ENCODE results near the gene NBEAL2. TPM values are rescaled to one million over a fixed set of nuclear protein-coding genes. Genes with fewer than 3 reads are reported as not detected.

Gene NBEAL2
- total and polyA plus RNA-seq, 10 of the 15 experiments (the other 5 are each of a cell fraction or from before 2014, with no cell fraction given) = 0.07 to 127 (median 29.4) TPM

DNA sequence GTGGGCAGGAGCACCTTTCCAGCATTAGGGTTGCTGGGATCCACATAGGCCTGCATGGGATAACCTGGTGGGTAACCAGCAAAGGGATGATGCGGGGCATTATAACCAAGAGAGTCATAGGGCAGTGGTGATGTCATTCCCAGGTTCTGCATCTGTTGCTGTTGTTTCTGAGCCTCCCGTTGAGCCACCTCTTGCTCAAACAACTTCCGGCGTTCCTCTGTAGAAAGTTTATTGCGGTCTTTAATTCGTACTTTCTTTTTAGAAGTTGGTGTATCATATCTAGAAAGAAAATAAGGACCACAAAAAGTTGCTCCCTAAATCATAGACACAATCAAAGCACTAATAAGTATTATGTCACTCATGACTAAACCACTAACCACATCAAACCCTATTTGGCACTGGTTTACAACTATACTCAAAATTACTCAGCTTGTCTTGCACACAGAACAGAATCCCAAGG, 77.8 kb downstream of the NBEAL2 start:
- DNase-seq (ENCODE audit: low read depth, low spot score) (no peak), ATAC-seq (peak; percentile 72), FAIRE-seq (no peak)
- in situ Hi-C loops (cut with MboI) = no loop called here
- Histone ChIP-seq H3K9ac (ENCODE audit: control insufficient read depth, insufficient read depth, low read length) (no peak overlapping the region), H3K79me2 (ENCODE audit: control insufficient read depth, insufficient read depth, low read length) (peaks cover 3% of the 10 kb centered on the region), H3K27ac (ENCODE audit: control insufficient read depth, insufficient read depth) (no peak overlapping the region), H2AFZ (ENCODE audit: control insufficient read depth, low read depth, low read length) (no peak overlapping the region), H3K4me2 (ENCODE audit: control insufficient read depth, insufficient read depth) (no peak overlapping the region), H3K9me3 (replicated peaks; ENCODE audit: control insufficient read depth, insufficient read depth, low read length) (no peaks in the 10 kb centered on the region), H3K4me3 (no peak overlapping the region), H3K4me1 (ENCODE audit: control insufficient read depth, insufficient read depth, low read length) (peaks cover 3% of the 10 kb centered on the region; the same call in 1 of the 2 replicates), H3K36me3 (ENCODE audit: control insufficient read depth in 2 of 2, insufficient read depth in 2 of 2, low read length in 1 of 2) (peaks cover 7 to 13% of the 10 kb centered on the region in 2 experiments), H3K27me3 (replicated peaks in 1 of 2; ENCODE audit: control insufficient read depth in 2 of 2, insufficient read depth in 2 of 2, low read length in 1 of 2) (no peaks in the 10 kb centered on the region), H4K20me1 (ENCODE audit: control insufficient read depth, insufficient read depth) (no peaks in the 10 kb centered on the region)
- intact Hi-C loops (cut with micrococcal nuclease; ENCODE audit: unreplicated experiment) = no loop called here
- WGBS (ENCODE audit: insufficient coverage, insufficient replicate concordance, low lambda C conversion rate, missing lambda C conversion rate) = 70% methylated on average over 6 of the region's 6 CpGs
- BruUV-seq (replicated peaks) = no TSS peak
- RAD21 ChIA-PET (ENCODE audit: unreplicated experiment) = no interaction called here
- CTCF ChIA-PET = no interaction called here
- POLR2A ChIA-PET = no interaction called here
- SMC1A ChIA-PET (ENCODE audit: uncharacterized antibody, unreplicated experiment) = interaction anchor here (0.7 kb wide), 1 partner anchor 32 kb away, joined by 3 read pairs; no protein-coding TSS in a partner anchor
- TF ChIP-seq BMI1 (IDR thresholded peaks at IDR 0.05; ENCODE audit: borderline replicate concordance) (no peak), RUNX3 (IDR thresholded peaks at IDR 0.05; ENCODE audit: low read length) (peak; percentile 94), KLF5 (IDR thresholded peaks at IDR 0.05; ENCODE audit: partially characterized antibody) (no peak), PML (IDR thresholded peaks at IDR 0.05; ENCODE audit: low read length) (no peak), MYB (IDR thresholded peaks at IDR 0.05; ENCODE audit: borderline replicate concordance, low read depth, low read length) (no peak), IKZF1 (conservative IDR thresholded peaks at IDR 0.05) (peak; percentile 18; the same call in 1 of the 2 replicates), IKZF2 (IDR thresholded peaks at IDR 0.05) (peak; percentile 20 to 23; a peak in 2 of 4 replicates), CBFB (IDR thresholded peaks at IDR 0.05; ENCODE audit: low read depth) (peak; percentile 63; the same call in 1 of the 2 replicates), LARP7 (IDR thresholded peaks at IDR 0.05) (no peak), CREM (IDR thresholded peaks at IDR 0.05; ENCODE audit: low read depth) (peak; percentile 15; the same call in 1 of the 2 replicates), ESRRA (IDR thresholded peaks at IDR 0.05; ENCODE audit: low read length) (no peak), STAT3 (IDR thresholded peaks at IDR 0.05; ENCODE audit: low read depth, low read length) (no peak), GABPA (IDR thresholded peaks at IDR 0.05; ENCODE audit: low read depth) (0 out of 2 replicates have a peak, but pooled peaks have one; percentile 12), HDAC2 (IDR thresholded peaks at IDR 0.05) (no peak), RAD51 (IDR thresholded peaks at IDR 0.05) (no peak), NFIC (IDR thresholded peaks at IDR 0.05; ENCODE audit: low read depth, low read length) (peak; percentile 53; the same call in 1 of the 2 replicates), POLR2AphosphoS2 (IDR thresholded peaks at IDR 0.05; ENCODE audit: low read depth, low read length) (no peak)
- TF ChIP-seq, protein P1, sequence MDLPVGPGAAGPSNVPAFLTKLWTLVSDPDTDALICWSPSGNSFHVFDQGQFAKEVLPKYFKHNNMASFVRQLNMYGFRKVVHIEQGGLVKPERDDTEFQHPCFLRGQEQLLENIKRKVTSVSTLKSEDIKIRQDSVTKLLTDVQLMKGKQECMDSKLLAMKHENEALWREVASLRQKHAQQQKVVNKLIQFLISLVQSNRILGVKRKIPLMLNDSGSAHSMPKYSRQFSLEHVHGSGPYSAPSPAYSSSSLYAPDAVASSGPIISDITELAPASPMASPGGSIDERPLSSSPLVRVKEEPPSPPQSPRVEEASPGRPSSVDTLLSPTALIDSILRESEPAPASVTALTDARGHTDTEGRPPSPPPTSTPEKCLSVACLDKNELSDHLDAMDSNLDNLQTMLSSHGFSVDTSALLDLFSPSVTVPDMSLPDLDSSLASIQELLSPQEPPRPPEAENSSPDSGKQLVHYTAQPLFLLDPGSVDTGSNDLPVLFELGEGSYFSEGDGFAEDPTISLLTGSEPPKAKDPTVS (IDR thresholded peaks at IDR 0.05; ENCODE audit: low read depth, low read length) = no peak
- TF ChIP-seq, protein P2, sequence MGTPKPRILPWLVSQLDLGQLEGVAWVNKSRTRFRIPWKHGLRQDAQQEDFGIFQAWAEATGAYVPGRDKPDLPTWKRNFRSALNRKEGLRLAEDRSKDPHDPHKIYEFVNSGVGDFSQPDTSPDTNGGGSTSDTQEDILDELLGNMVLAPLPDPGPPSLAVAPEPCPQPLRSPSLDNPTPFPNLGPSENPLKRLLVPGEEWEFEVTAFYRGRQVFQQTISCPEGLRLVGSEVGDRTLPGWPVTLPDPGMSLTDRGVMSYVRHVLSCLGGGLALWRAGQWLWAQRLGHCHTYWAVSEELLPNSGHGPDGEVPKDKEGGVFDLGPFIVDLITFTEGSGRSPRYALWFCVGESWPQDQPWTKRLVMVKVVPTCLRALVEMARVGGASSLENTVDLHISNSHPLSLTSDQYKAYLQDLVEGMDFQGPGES (IDR thresholded peaks at IDR 0.05) = no peak
- TF ChIP-seq, protein P3, sequence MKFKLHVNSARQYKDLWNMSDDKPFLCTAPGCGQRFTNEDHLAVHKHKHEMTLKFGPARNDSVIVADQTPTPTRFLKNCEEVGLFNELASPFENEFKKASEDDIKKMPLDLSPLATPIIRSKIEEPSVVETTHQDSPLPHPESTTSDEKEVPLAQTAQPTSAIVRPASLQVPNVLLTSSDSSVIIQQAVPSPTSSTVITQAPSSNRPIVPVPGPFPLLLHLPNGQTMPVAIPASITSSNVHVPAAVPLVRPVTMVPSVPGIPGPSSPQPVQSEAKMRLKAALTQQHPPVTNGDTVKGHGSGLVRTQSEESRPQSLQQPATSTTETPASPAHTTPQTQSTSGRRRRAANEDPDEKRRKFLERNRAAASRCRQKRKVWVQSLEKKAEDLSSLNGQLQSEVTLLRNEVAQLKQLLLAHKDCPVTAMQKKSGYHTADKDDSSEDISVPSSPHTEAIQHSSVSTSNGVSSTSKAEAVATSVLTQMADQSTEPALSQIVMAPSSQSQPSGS (IDR thresholded peaks at IDR 0.05; ENCODE audit: low read length) = peak; percentile 42; the same call in 1 of the 2 replicates
- TF ChIP-seq, protein P4, sequence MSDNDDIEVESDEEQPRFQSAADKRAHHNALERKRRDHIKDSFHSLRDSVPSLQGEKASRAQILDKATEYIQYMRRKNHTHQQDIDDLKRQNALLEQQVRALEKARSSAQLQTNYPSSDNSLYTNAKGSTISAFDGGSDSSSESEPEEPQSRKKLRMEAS (IDR thresholded peaks at IDR 0.05; ENCODE audit: low read depth, low read length) = no peak
- TF ChIP-seq, protein P5, sequence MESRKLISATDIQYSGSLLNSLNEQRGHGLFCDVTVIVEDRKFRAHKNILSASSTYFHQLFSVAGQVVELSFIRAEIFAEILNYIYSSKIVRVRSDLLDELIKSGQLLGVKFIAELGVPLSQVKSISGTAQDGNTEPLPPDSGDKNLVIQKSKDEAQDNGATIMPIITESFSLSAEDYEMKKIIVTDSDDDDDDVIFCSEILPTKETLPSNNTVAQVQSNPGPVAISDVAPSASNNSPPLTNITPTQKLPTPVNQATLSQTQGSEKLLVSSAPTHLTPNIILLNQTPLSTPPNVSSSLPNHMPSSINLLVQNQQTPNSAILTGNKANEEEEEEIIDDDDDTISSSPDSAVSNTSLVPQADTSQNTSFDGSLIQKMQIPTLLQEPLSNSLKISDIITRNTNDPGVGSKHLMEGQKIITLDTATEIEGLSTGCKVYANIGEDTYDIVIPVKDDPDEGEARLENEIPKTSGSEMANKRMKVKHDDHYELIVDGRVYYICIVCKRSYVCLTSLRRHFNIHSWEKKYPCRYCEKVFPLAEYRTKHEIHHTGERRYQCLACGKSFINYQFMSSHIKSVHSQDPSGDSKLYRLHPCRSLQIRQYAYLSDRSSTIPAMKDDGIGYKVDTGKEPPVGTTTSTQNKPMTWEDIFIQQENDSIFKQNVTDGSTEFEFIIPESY (IDR thresholded peaks at IDR 0.05) = no peak

Measured in GM12878 (cell line).